Endothelial cell of umbilical vein (primary cell): ENCODE measurements around the gene ARPP19. TPM values are rescaled to one million over a fixed set of nuclear protein-coding genes. Genes with fewer than 3 reads are reported as not detected.

Experiments
- BruUV-seq: library from RNA; stranded (reverse); fragments of 400-500 nt; replicated peaks from 2 replicates; lab custom pipeline; 2021; lab: Mats Ljungman, UMichigan
- CTCF ChIA-PET: fragments of 300-600, 350-600 bp; sonication (Branson Sonifier 250); formaldehyde crosslinking; loops from one replicate; lab custom pipeline; 2021; ENCODE audit warnings: antibody characterized with exemption, inconsistent platforms; lab: Charles Lee
- POLR2A ChIA-PET: fragments of 300-600, 350-600 bp; sonication (Branson Sonifier 250); formaldehyde crosslinking; loops from one replicate; lab custom pipeline; 2021; ENCODE audit warnings: antibody characterized with exemption, inconsistent platforms; lab: Charles Lee
- DNase-seq: peaks from one replicate; pipeline ENCODE4 v3.0.0-alpha.2; 2011; ENCODE audit warnings: low read depth, low spot score
- FAIRE-seq: peaks from 2 replicates; lab custom pipeline; 2011; peaks lifted over from hg19 to GRCh38; lab: Jason Lieb, UNC
- H2AFZ ChIP-seq: 2 replicates; pipeline ENCODE4 v1.6.0; 2012; ENCODE audit warnings: low read depth, low read length, control low read depth, inconsistent platforms
- H3K27ac ChIP-seq: 2 replicates; pipeline ENCODE4 v1.5.1; 2011; ENCODE audit warnings: low read depth, mild to moderate bottlenecking, control low read depth, low read length, moderate library complexity; ENCODE audit not compliant: insufficient read depth
- H3K27me3 ChIP-seq, 2 experiments: 2 replicates each; pipeline versions ENCODE4 v1.6.0 to v1.6.1; 2011; ENCODE audit warnings: low read length in 2 of 2, mixed read lengths in 1 of 2; ENCODE audit not compliant: control insufficient read depth in 2 of 2, insufficient read depth in 2 of 2
- H3K36me3 ChIP-seq, 2 experiments: 2 replicates in 1 of 2; 3 replicates in 1 of 2; pipeline ENCODE4 v1.5.1; 2011; ENCODE audit warnings: low read length in 2 of 2, mild to moderate bottlenecking in 1 of 2, moderate library complexity in 1 of 2; ENCODE audit not compliant: control insufficient read depth in 2 of 2, insufficient read depth in 2 of 2; ENCODE audit errors: extremely low read depth in 1 of 2
- H3K4me1 ChIP-seq: 3 replicates; pipeline ENCODE4 v1.5.1; 2011; ENCODE audit warnings: mild to moderate bottlenecking, low read length; ENCODE audit not compliant: control insufficient read depth, insufficient read depth; ENCODE audit errors: extremely low read depth
- H3K4me2 ChIP-seq: 2 replicates; pipeline ENCODE4 v1.6.1; 2011; ENCODE audit warnings: low read length, control low read depth, mixed read lengths; ENCODE audit not compliant: insufficient read depth
- H3K4me3 ChIP-seq, 3 experiments: fragments of 200-600 bp in 1 of 3; sonication (generic), shearing (Covaris generic) in 1 of 3; replicated peaks in 1 of 3; 2 replicates each; pipeline ENCODE4 v1.5.1; 2011 to 2016; ENCODE audit warnings: control low read depth in 3 of 3, low read length in 3 of 3, mild to moderate bottlenecking in 2 of 3, inconsistent platforms in 1 of 3, low read depth in 1 of 3, moderate library complexity in 1 of 3; ENCODE audit not compliant: insufficient read depth in 1 of 3
- H3K79me2 ChIP-seq: 2 replicates; pipeline ENCODE4 v1.6.0; 2012; ENCODE audit warnings: low read length, inconsistent platforms; ENCODE audit not compliant: control insufficient read depth, insufficient read depth
- H3K9ac ChIP-seq: replicated peaks from 2 replicates; pipeline ENCODE3; 2011; ENCODE audit warnings: low read length, control low read depth; ENCODE audit not compliant: insufficient read depth; ENCODE audit errors: extremely low read depth
- H3K9me1 ChIP-seq: replicated peaks from 3 replicates; pipeline ENCODE4 v1.6.0; 2011; ENCODE audit warnings: mild to moderate bottlenecking, low read length; ENCODE audit not compliant: control insufficient read depth, insufficient read depth; ENCODE audit errors: extremely low read depth
- H3K9me3 ChIP-seq: replicated peaks from 2 replicates; pipeline ENCODE4 v1.5.1; 2012; ENCODE audit warnings: low read length, inconsistent platforms; ENCODE audit not compliant: control insufficient read depth, insufficient read depth
- H4K20me1 ChIP-seq: replicated peaks from 2 replicates; pipeline ENCODE3; 2011; ENCODE audit warnings: mild to moderate bottlenecking, low read length; ENCODE audit not compliant: control insufficient read depth, insufficient read depth; ENCODE audit errors: extremely low read depth
- EZH2 ChIP-seq: IDR thresholded peaks from 2 replicates; pipeline ENCODE4 v1.6.1; 2012; ENCODE audit warnings: borderline replicate concordance, low read depth, mild to moderate bottlenecking, moderate library complexity, low read length, inconsistent platforms; ENCODE audit not compliant: severe bottlenecking
- FOS ChIP-seq: IDR thresholded peaks from 2 replicates; pipeline ENCODE4 v1.6.1; 2011; ENCODE audit warnings: mild to moderate bottlenecking, low read length, moderate library complexity, borderline replicate concordance; ENCODE audit not compliant: insufficient read depth
- GATA2 ChIP-seq: IDR thresholded peaks from 2 replicates; pipeline ENCODE4 v1.7.0; 2011; ENCODE audit warnings: low read depth, mild to moderate bottlenecking, moderate library complexity, mixed read lengths, low read length; ENCODE audit not compliant: insufficient read length, insufficient read depth
- JUN ChIP-seq: IDR thresholded peaks from 2 replicates; pipeline ENCODE4 v1.6.1; 2011; ENCODE audit warnings: borderline replicate concordance, low read depth; ENCODE audit not compliant: insufficient read length, insufficient read depth
- MAX ChIP-seq: IDR thresholded peaks from 2 replicates; pipeline ENCODE4 v1.6.1; 2011; ENCODE audit not compliant: insufficient read depth, insufficient read length
- MYC ChIP-seq: IDR thresholded peaks from one replicate; pipeline ENCODE4 v1.6.1; 2011; ENCODE audit warnings: mild to moderate bottlenecking, low read depth, low read length
- POLR2A ChIP-seq: IDR thresholded peaks from 2 replicates; pipeline ENCODE4 v1.6.1; 2012; ENCODE audit warnings: low read depth, mild to moderate bottlenecking, control low read depth, low read length
- POLR2AphosphoS5 ChIP-seq: IDR thresholded peaks from 2 replicates; pipeline ENCODE4 v1.6.1; 2012; ENCODE audit warnings: low read depth, mild to moderate bottlenecking, control low read depth, low read length, moderate library complexity; ENCODE audit not compliant: insufficient read depth
- dilution Hi-C: fragments of 300-500 bp; cut with MboI; formaldehyde crosslinking; loops from one replicate; pipeline ENCODE4 v1.15.0; 2019; ENCODE audit warnings: low sequenced_read_pairs; ENCODE audit not compliant: extremely low pct_ligation_motif_present
- intact Hi-C: fragments of 100-400 bp; cut with micrococcal nuclease; formaldehyde crosslinking; loops from one replicate; pipeline ENCODE4 v1.10.0; 2022
- polyA plus RNA-seq, 4 experiments: library from polyadenylated mRNA; depleted of rRNA in 3 of 4; stranded (reverse) in 3 of 4; unstranded in 1 of 4; fragments of >200 nt; gene quantifications; 2 replicates each; pipeline versions ENCODE4 v1.2.1 to v1.2.3, GENCODE V29; 2011 to 2012; ENCODE audit warnings: missing spikeins in 1 of 4
- total RNA-seq: library from RNA; stranded (reverse); gene quantifications from 2 replicates; pipeline ENCODE4 v1.2.3, GENCODE V29; 2021
- TF ChIP-seq, protein P1 (sequence below), 2 donors: IDR thresholded peaks; 1 replicate in 1 of 2; 2 replicates in 1 of 2; pipeline ENCODE4 v1.5.1; 2011; ENCODE audit warnings: low read length in 2 of 2, mild to moderate bottlenecking in 2 of 2, moderate library complexity in 2 of 2, control low read depth in 1 of 2, inconsistent platforms in 1 of 2, low read depth in 1 of 2; ENCODE audit not compliant: insufficient read depth in 1 of 2; ENCODE audit errors: extremely low read depth in 1 of 2

ARPP19 gene
- total and polyA plus RNA-seq, 2 donors (not counting 3 experiments of a cell fraction or from before 2014, with no cell fraction given): 47.1 to 191 TPM

- CTCF ChIA-PET: no interaction called here
These were observed 66.2 kb downstream of the ARPP19 start for GRCh38 chr15:52502608-52503007.

More at GRCh38 chr15:52502608-52503007, 66.2 kb downstream of the ARPP19 start:
- Histone ChIP-seq H3K4me3 (no peak overlapping the region), H3K4me2 (no peak overlapping the region), H3K4me1 (peaks cover 12% of the 10 kb centered on the region), H3K79me2 (peaks cover 80% of the 10 kb centered on the region), H2AFZ (no peak overlapping the region), H3K9ac (no peak overlapping the region), H3K27me3 (no peaks in the 10 kb centered on the region), H3K27ac (no peak overlapping the region), H3K36me3 (no peaks in the 10 kb centered on the region), H3K9me3 (no peaks in the 10 kb centered on the region), H4K20me1 (peaks cover 3% of the 10 kb centered on the region), H3K9me1 (peaks cover 2% of the 10 kb centered on the region)
- TF ChIP-seq FOS (no peak), MYC (no peak), EZH2 (no peak), MAX (no peak), POLR2A (no peak), GATA2 (no peak), JUN (no peak), POLR2AphosphoS5 (no peak)
- TF ChIP-seq, protein P1, sequence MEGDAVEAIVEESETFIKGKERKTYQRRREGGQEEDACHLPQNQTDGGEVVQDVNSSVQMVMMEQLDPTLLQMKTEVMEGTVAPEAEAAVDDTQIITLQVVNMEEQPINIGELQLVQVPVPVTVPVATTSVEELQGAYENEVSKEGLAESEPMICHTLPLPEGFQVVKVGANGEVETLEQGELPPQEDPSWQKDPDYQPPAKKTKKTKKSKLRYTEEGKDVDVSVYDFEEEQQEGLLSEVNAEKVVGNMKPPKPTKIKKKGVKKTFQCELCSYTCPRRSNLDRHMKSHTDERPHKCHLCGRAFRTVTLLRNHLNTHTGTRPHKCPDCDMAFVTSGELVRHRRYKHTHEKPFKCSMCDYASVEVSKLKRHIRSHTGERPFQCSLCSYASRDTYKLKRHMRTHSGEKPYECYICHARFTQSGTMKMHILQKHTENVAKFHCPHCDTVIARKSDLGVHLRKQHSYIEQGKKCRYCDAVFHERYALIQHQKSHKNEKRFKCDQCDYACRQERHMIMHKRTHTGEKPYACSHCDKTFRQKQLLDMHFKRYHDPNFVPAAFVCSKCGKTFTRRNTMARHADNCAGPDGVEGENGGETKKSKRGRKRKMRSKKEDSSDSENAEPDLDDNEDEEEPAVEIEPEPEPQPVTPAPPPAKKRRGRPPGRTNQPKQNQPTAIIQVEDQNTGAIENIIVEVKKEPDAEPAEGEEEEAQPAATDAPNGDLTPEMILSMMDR (IDR thresholded peaks at IDR 0.05; ENCODE audit: extremely low read depth in 1 of 2, insufficient read depth in 1 of 2, low read depth in 1 of 2, low read length in 2 of 2): no peak
- DNase-seq (no peak), FAIRE-seq (no peak)
- POLR2A ChIA-PET: no interaction called here
- BruUV-seq: no TSS peak
- dilution Hi-C loops (no loop called here), intact Hi-C loops (no loop called here)
